Cardiac fibroblast (primary cell): Measurements from ENCODE around the gene C1orf74.
A peak's percentile ranks its signal among the peaks of the same experiment; 100 is the strongest.

Experiments
- DNase-seq, 2 donors: peaks; one replicate each; pipeline versions ENCODE4 v3.0.0 to v3.0.0-alpha.2; 2010; ENCODE audit warnings: low read depth in 2 of 2
- H3K4me3 ChIP-seq, 2 donors: replicated peaks in 1 of 2; 1 replicate in 1 of 2; 2 replicates in 1 of 2; pipeline ENCODE4 v1.5.1; 2011; ENCODE audit warnings: low read depth in 2 of 2, low read length in 2 of 2, mild to moderate bottlenecking in 2 of 2, moderate library complexity in 1 of 2
- CTCF ChIP-seq: IDR thresholded peaks from one replicate; pipeline ENCODE4 v1.5.1; 2011; ENCODE audit warnings: low read depth, mild to moderate bottlenecking, low read length, inconsistent platforms

Gene C1orf74

GRCh38 chr1:209805875-209806760 lies 21.8 kb upstream of the C1orf74 start, which contains the start of gene IRF6:
IRF6 (minus strand) TSS chr1:209806142; CDS start chr1:209801413, 4,729 bp downstream.
- no peak for TF ChIP-seq CTCF
- DNase-seq = peak; percentile 55 to 73
- H3K4me3 ChIP-seq = peak within 1 kb of the TSS; percentile 36 to 41

GRCh38 chr1:209805341-209805781 lies 21.0 kb upstream of the C1orf74 start:
- peak overlapping the region in 1 of 2 donors; percentile 41 for H3K4me3 ChIP-seq
- no peak for DNase-seq
- no peak for TF ChIP-seq CTCF

GRCh38 chr1:209803568-209803967 lies 19.2 kb upstream of the C1orf74 start:
- TF ChIP-seq CTCF = no peak
- no peak for DNase-seq
- H3K4me3 ChIP-seq = no peak overlapping the region

GRCh38 chr1:209802780-209803152 lies 18.4 kb upstream of the C1orf74 start:
- no peak for TF ChIP-seq CTCF
- no peak overlapping the region for H3K4me3 ChIP-seq
- no peak for DNase-seq

- no peak overlapping the region for H3K4me3 ChIP-seq
- no peak for TF ChIP-seq CTCF
- peak in 1 of 2 donors; percentile 19 for DNase-seq
These were observed 17.9 kb upstream of the C1orf74 start for GRCh38 chr1:209802117-209802779.

- H3K4me3 ChIP-seq = no peak overlapping the region
- DNase-seq = peak in 1 of 2 donors; percentile 13
- no peak for TF ChIP-seq CTCF
These were observed 16.9 kb upstream of the C1orf74 start for GRCh38 chr1:209800984-209801834.
